ENCODE results near the gene CSNK2B. TPM values are rescaled to one million over a fixed set of nuclear protein-coding genes. Genes with fewer than 3 reads are reported as not detected.

CSNK2B gene
- total and polyA plus RNA-seq, 9 of the 15 experiments (the other 6 are each of a cell fraction or from before 2014, with no cell fraction given), result 120 to 1,126 (median 529) TPM

DNA sequence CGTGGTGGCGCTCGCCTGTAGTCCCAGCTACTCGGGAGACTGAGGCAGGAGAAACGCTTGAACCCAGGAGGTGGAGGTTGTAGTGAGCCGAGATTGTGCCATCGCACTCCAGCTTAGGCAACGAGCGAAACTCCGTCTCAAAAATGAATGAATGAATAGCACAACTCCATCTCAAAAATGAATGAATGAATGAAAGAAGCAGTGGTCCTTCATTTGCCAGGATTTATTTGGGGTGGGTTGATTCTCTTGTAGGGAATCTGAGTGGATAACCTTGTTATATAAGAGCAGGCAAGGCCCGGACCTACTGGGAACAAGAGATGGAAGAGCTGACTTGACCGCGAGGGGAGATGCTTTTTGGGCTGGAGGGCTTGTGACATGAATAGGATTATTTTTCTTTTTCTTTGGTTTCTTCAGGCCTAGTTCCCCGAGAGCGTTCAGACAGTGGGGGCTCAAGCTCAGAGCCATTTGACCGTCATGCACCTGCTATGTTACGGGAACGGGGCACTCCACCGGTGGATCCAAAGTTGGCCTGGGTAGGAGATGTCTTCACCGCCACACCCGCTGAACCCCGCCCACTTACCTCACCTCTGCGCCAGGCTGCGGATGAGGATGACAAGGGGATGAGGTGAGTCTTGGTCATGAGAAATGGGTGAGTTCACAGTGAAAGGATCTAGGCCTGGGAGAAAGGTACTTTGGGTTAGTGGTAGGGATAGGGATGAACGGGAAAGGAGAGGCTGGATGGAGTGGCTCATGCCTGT, 35.5 kb upstream of the CSNK2B start (continued):
- TF ChIP-seq, protein P1, sequence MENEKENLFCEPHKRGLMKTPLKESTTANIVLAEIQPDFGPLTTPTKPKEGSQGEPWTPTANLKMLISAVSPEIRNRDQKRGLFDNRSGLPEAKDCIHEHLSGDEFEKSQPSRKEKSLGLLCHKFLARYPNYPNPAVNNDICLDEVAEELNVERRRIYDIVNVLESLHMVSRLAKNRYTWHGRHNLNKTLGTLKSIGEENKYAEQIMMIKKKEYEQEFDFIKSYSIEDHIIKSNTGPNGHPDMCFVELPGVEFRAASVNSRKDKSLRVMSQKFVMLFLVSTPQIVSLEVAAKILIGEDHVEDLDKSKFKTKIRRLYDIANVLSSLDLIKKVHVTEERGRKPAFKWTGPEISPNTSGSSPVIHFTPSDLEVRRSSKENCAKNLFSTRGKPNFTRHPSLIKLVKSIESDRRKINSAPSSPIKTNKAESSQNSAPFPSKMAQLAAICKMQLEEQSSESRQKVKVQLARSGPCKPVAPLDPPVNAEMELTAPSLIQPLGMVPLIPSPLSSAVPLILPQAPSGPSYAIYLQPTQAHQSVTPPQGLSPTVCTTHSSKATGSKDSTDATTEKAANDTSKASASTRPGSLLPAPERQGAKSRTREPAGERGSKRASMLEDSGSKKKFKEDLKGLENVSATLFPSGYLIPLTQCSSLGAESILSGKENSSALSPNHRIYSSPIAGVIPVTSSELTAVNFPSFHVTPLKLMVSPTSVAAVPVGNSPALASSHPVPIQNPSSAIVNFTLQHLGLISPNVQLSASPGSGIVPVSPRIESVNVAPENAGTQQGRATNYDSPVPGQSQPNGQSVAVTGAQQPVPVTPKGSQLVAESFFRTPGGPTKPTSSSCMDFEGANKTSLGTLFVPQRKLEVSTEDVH (IDR thresholded peaks at IDR 0.05; ENCODE audit: low read depth, partially characterized antibody), result peak; percentile 14
- TF ChIP-seq, protein P2, sequence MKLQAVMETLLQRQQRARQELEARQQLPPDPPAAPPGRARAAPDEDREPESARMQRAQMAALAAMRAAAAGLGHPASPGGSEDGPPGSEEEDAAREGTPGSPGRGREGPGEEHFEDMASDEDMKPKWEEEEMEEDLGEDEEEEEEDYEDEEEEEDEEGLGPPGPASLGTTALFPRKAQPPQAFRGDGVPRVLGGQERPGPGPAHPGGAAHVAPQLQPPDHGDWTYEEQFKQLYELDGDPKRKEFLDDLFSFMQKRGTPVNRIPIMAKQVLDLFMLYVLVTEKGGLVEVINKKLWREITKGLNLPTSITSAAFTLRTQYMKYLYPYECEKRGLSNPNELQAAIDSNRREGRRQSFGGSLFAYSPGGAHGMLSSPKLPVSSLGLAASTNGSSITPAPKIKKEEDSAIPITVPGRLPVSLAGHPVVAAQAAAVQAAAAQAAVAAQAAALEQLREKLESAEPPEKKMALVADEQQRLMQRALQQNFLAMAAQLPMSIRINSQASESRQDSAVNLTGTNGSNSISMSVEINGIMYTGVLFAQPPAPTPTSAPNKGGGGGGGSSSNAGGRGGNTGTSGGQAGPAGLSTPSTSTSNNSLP (IDR thresholded peaks at IDR 0.05; ENCODE audit: borderline replicate concordance, low read depth, low read length), result no peak
- TF ChIP-seq CREBBP (IDR thresholded peaks at IDR 0.05; ENCODE audit: low read depth, low read length) (no peak), TCF7 (IDR thresholded peaks at IDR 0.05; ENCODE audit: borderline replicate concordance) (no peak)
